A549 (cell line): Measurements from ENCODE around the gene BIRC7. TPM values are rescaled to one million over a fixed set of nuclear protein-coding genes. Genes with fewer than 3 reads are reported as not detected.
A peak's percentile ranks its signal among the peaks of the same experiment; 100 is the strongest.

ENCODE experiments used
- ATAC-seq, 2 experiments: fragments of 200-7000 bp in 1 of 2; fragments of >200 bp in 1 of 2; cut with Nextera tagmentation in 1 of 2; cut with Tn5 transposase in 1 of 2; 3 replicates each; pipeline versions ENCODE4 v1.8.0 to v1.9.1; 2018 to 2020; ENCODE audit warnings: mild to moderate bottlenecking in 1 of 2, moderate library complexity in 1 of 2
- CTCF ChIA-PET: fragments of 300-600 bp; sonication (Branson Sonifier 250); formaldehyde crosslinking; extraction: SDS; loops from one replicate; lab custom pipeline; 2021; ENCODE audit warnings: antibody characterized with exemption, inconsistent platforms; lab: Yijun Ruan, JAX
- POLR2A ChIA-PET: fragments of 350-600 bp; formaldehyde crosslinking; extraction: SDS; loops from one replicate; lab custom pipeline; 2021; ENCODE audit warnings: antibody characterized with exemption, inconsistent platforms; lab: Yijun Ruan, JAX
- DNase-seq, 2 experiments: peaks; one replicate each; pipeline versions ENCODE4 v3.0.0 to v3.0.0-alpha.2; 2011 to 2016; ENCODE audit warnings: low read depth in 1 of 2, low spot score in 1 of 2
- FAIRE-seq: peaks from 2 replicates; lab custom pipeline; 2011; peaks lifted over from hg19 to GRCh38; lab: Jason Lieb, UNC
- H3K27ac ChIP-seq, 2 experiments: fragments of >200 bp; sonication (Bioruptor Twin); formaldehyde crosslinking; 3 replicates each; pipeline ENCODE4 v1.5.1; 2016 to 2017
- H3K4me1 ChIP-seq: fragments of >200 bp; sonication (Bioruptor Twin); formaldehyde crosslinking; 3 replicates; pipeline ENCODE4 v1.6.1; 2016
- H3K4me2 ChIP-seq: fragments of >200 bp; sonication (Bioruptor Twin); formaldehyde crosslinking; 3 replicates; pipeline ENCODE4 v1.6.1; 2016
- H3K4me3 ChIP-seq: fragments of >200 bp; sonication (Bioruptor Twin); formaldehyde crosslinking; 3 replicates; pipeline ENCODE4 v1.5.1; 2016
- H3K9me3 ChIP-seq: fragments of >200 bp; sonication (Bioruptor Twin); formaldehyde crosslinking; 3 replicates; pipeline ENCODE4 v1.6.1; 2016
- CHD2 ChIP-seq: fragments of 150-350 bp; IDR thresholded peaks from 2 replicates; pipeline ENCODE4 v1.6.1; 2014; ENCODE audit warnings: low read length; ENCODE audit not compliant: partially characterized antibody
- ESRRA ChIP-seq: fragments of 150-350 bp; IDR thresholded peaks from 2 replicates; pipeline ENCODE4 v1.6.1; 2014; ENCODE audit warnings: mild to moderate bottlenecking, low read length, borderline replicate concordance
- FOSL2 ChIP-seq, 2 experiments: fragments of 450-650 bp in 1 of 2; fragments of >200 bp in 1 of 2; sonication (Bioruptor Twin) in 1 of 2; formaldehyde crosslinking; IDR thresholded peaks; 2 replicates each; pipeline versions ENCODE4 v1.5.0 to v1.6.1; 2016 to 2020; ENCODE audit warnings: mild to moderate bottlenecking in 1 of 2, moderate library complexity in 1 of 2
- FOXS1 ChIP-seq: fragments of 250-450 bp; sonication (Bioruptor Pico); IDR thresholded peaks from 2 replicates; pipeline ENCODE4 v1.5.0; 2020; ENCODE audit warnings: mild to moderate bottlenecking, moderate library complexity
- GATA3 ChIP-seq: IDR thresholded peaks from 2 replicates; pipeline ENCODE4 v1.6.1; 2012; ENCODE audit warnings: borderline replicate concordance
- HEYL ChIP-seq: fragments of 250-450 bp; sonication (Bioruptor Pico); IDR thresholded peaks from 2 replicates; pipeline ENCODE4 v1.8.0; 2021; ENCODE audit warnings: mild to moderate bottlenecking, moderate library complexity
- HOXB5 ChIP-seq: fragments of 250-450 bp; sonication (Bioruptor Pico); IDR thresholded peaks from 2 replicates; pipeline ENCODE4 v1.5.0; 2020; ENCODE audit warnings: mild to moderate bottlenecking, moderate library complexity
- NPAS2 ChIP-seq: fragments of 250-450 bp; sonication (Bioruptor Pico); IDR thresholded peaks from 2 replicates; pipeline ENCODE4 v1.8.0; 2022; ENCODE audit warnings: mild to moderate bottlenecking, moderate library complexity, borderline replicate concordance
- PHF8 ChIP-seq: fragments of 200-600 bp; sonication (generic); IDR thresholded peaks from 2 replicates; pipeline ENCODE4 v1.6.1; 2016; ENCODE audit warnings: low read depth, mild to moderate bottlenecking, antibody characterized with exemption, moderate library complexity, borderline replicate concordance
- SREBF2 ChIP-seq: fragments of 450-650 bp; IDR thresholded peaks from 2 replicates; pipeline ENCODE4 v1.6.1; 2014; ENCODE audit warnings: mild to moderate bottlenecking, moderate library complexity
- ZNF302 ChIP-seq: fragments of 250-450 bp; sonication (Bioruptor Pico); IDR thresholded peaks from 2 replicates; pipeline ENCODE4 v1.9.0; 2021; ENCODE audit warnings: inconsistent platforms, mild to moderate bottlenecking, moderate library complexity
- WGBS: methylation state at CpG from one replicate; pipeline ENCODE4 v1.1.6; 2017; ENCODE audit errors: missing lambda C conversion rate; 5-methylcytosine and 5-hydroxymethylcytosine counted together
- polyA plus RNA-seq, 4 experiments: library from polyadenylated mRNA; depleted of rRNA in 3 of 4; stranded (reverse); fragments of >200 nt; fragmentation: RNase III in 1 of 4; extraction: RNeasy Plus Mini Kit Qiagen cat#74134 plus additional on column Dnase treatment in 1 of 4; gene quantifications; 2 replicates in 3 of 4; 3 replicates in 1 of 4; pipeline ENCODE4 v1.2.3, GENCODE V29; 2011 to 2017
- TF ChIP-seq, protein P1 (sequence below): fragments of 200-600 bp; sonication (generic); IDR thresholded peaks from 2 replicates; pipeline ENCODE4 v1.6.1; 2016; ENCODE audit warnings: antibody characterized with exemption, mild to moderate bottlenecking, moderate library complexity
- TF ChIP-seq, protein P2 (sequence below): fragments of 250-450 bp; sonication (Bioruptor Pico); IDR thresholded peaks from 2 replicates; pipeline ENCODE4 v1.5.0; 2021; ENCODE audit warnings: mild to moderate bottlenecking, moderate library complexity, borderline replicate concordance
- TF ChIP-seq, protein P3 (sequence below): fragments of 150-350 bp; IDR thresholded peaks from 2 replicates; pipeline ENCODE4 v1.6.1; 2014; ENCODE audit warnings: low read depth, mild to moderate bottlenecking, low read length
- TF ChIP-seq, protein P4 (sequence below): IDR thresholded peaks from 2 replicates; pipeline ENCODE4 v1.6.1; 2012

The BIRC7 gene
- polyA plus RNA-seq, 2 of the 4 experiments (the other 2 are of a cell fraction) = 0.63 to 4.9 TPM

DNA sequence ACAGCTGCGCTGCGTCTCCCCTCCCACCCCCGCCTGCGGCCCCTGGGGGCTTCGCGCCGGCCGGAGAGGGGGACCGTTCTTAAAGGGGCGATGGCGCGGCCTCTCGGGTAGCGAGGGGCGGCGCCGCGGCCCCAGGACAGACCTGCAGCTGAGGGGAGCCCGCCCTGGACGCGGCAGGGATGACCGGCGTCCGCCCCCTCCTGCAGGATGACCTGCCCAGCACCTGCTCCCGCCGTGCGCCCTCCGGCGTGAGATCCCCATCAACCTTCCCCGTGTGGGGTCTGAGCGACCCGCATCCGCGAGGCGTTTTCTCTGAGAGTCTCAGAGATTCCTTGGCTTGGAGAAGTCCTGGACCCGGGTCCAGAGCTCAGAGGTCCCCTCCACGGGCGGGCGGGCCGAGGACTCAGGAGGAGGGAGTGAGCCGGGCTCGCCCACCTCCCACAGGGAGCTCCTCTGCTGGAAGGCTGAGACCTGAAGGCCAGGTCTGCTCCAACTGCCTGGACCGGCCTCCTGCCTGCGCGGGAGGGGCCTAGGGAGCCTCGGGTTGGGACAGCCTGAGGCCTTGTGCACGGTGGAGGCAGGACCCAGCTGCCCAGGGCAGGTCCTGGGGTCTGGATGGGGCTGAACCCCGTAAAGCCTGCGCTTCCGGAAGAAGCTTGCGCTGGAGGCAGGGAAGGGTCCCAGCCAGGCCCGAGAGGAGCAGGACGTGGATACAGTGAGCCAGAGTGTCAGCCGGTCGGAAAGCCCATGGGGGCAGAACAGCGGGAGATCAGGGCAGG, 19.1 kb downstream of the BIRC7 start:
- no peak for TF ChIP-seq NPAS2 (CRISPR knock-in tag)
- TF ChIP-seq, all 56 proteins: peak for 0
- peaks cover 42% of the 10 kb centered on the region for H3K4me1 ChIP-seq
- ATAC-seq (peak in 1 of 2 experiments; percentile 11; a peak in 1 of 6 replicates), DNase-seq (no peak), FAIRE-seq (no peak)
- 91% methylated on average over 24 of the region's 56 CpGs for WGBS
- H3K27ac ChIP-seq = peak overlapping the region; percentile 67 to 94; a peak in 5 of 6 replicates
- H3K4me3 ChIP-seq = peak overlapping the region; percentile 50
- ChIA-PET CTCF (interaction anchor here (0.8 to 6.9 kb wide), 8 partner anchors 17 to 103 kb away, joined by 3 to 154 read pairs (median 4); partner anchors contain the start of genes ARFGAP1 and BIRC7), POLR2A (no interaction called here)
- peak overlapping the region; percentile 90 for H3K4me2 ChIP-seq
- H3K9me3 ChIP-seq = no peaks in the 10 kb centered on the region

DNA sequence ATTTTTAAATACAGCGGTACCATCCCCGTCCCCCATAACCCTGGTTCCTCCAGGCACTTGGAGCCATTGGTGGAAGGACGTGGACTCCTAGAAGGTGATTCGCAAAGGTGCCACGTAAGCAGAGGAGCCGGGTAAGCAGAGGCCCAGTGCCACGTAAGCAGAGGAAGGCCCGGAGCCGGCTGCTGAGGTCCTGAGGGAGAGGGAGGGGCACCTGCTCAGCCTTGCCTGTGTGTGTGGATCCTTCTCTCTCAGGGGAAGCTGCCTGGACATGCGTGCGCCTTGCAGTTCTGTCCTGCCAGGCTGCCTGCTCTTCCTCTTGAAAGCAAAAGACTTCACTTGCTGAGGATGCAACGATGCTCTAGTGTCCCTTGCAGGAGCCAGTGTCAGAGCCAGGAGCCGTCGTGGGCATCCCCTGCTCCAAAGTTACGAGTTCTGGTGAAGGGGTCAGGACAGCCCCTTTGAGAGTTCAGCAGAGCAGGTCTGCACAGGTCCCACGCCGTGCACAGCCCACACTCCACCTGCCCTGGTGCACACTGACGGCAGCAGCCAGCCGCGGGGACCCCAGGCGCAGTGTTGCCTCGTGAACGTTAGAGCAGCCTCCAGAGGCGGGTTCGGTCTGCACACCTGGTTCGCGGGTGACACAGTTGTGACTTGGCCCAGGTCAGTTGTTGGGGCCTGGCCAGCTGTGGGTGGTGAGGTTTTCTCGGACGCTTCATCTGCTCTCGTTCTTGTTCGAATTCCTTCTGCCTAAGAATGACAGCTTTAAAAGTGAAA, 20.4 kb downstream of the BIRC7 start:
- ChIA-PET CTCF (interaction anchor here (1.1 to 6.9 kb wide), 6 partner anchors 17 to 72 kb away, joined by 3 to 154 read pairs (median 6); partner anchors contain the start of genes ARFGAP1 and BIRC7), POLR2A (no interaction called here)
- peaks cover 33% of the 10 kb centered on the region for H3K4me1 ChIP-seq
- peak in 1 of 2 experiments; percentile 9; a peak in 1 of 6 replicates for ATAC-seq
- no peaks in the 10 kb centered on the region for H3K9me3 ChIP-seq
- 78% methylated on average over 30 of the region's 31 CpGs for WGBS
- DNase-seq = no peak
- TF ChIP-seq HOXB5 (CRISPR knock-in tag) = no peak
- TF ChIP-seq, protein P1, sequence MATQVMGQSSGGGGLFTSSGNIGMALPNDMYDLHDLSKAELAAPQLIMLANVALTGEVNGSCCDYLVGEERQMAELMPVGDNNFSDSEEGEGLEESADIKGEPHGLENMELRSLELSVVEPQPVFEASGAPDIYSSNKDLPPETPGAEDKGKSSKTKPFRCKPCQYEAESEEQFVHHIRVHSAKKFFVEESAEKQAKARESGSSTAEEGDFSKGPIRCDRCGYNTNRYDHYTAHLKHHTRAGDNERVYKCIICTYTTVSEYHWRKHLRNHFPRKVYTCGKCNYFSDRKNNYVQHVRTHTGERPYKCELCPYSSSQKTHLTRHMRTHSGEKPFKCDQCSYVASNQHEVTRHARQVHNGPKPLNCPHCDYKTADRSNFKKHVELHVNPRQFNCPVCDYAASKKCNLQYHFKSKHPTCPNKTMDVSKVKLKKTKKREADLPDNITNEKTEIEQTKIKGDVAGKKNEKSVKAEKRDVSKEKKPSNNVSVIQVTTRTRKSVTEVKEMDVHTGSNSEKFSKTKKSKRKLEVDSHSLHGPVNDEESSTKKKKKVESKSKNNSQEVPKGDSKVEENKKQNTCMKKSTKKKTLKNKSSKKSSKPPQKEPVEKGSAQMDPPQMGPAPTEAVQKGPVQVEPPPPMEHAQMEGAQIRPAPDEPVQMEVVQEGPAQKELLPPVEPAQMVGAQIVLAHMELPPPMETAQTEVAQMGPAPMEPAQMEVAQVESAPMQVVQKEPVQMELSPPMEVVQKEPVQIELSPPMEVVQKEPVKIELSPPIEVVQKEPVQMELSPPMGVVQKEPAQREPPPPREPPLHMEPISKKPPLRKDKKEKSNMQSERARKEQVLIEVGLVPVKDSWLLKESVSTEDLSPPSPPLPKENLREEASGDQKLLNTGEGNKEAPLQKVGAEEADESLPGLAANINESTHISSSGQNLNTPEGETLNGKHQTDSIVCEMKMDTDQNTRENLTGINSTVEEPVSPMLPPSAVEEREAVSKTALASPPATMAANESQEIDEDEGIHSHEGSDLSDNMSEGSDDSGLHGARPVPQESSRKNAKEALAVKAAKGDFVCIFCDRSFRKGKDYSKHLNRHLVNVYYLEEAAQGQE = no peak
- TF ChIP-seq GATA3 = no peak
- TF ChIP-seq PHF8 = no peak
- no peak for TF ChIP-seq HEYL (CRISPR knock-in tag)
- TF ChIP-seq SREBF2 = no peak
- H3K4me3 ChIP-seq = no peak overlapping the region
- H3K27ac ChIP-seq = peak overlapping the region in 1 of 2 experiments; percentile 94; a peak in 3 of 6 replicates
- FAIRE-seq = no peak
- H3K4me2 ChIP-seq = peak overlapping the region; percentile 90; the same call in 2 of the 3 replicates

DNA sequence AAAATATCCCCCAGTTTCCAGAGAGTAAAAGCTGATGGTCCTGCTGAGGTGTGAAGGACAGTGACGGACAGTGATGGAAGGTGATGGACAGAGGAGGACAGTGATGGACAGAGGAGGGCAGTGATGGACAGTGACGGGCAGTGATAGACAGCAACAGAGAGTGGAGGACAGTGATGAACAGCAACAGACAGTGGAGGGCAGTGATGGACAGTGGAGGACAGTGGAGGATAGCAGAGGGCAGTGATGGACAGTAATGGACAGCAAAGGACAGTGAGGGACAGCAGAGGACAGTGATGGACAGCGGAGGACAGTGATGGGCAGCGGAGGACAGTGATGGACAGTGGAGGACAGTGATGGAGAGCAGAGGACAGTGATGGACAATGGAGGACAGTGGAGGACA, 21.2 kb downstream of the BIRC7 start:
- 89% methylated on average over 4 of the region's 4 CpGs for WGBS
- peaks cover 35% of the 10 kb centered on the region for H3K4me1 ChIP-seq
- H3K9me3 ChIP-seq = no peaks in the 10 kb centered on the region
- ChIA-PET CTCF (interaction anchor here (1.9 to 6.9 kb wide), 2 partner anchors 24 to 33 kb away, joined by 6 to 154 read pairs; no protein-coding TSS in a partner anchor), POLR2A (no interaction called here)
- H3K27ac ChIP-seq = no peak overlapping the region
- DNase-seq (no peak), ATAC-seq (no peak), FAIRE-seq (no peak)
- no peak overlapping the region for H3K4me3 ChIP-seq
- TF ChIP-seq HEYL (CRISPR knock-in tag) (no peak), FOSL2 (IDR thresholded peaks at IDR 0.05) (no peak), FOSL2 (CRISPR knock-in tag; IDR thresholded peaks at IDR 0.05) (no peak), ESRRA (no peak), CHD2 (no peak), FOXS1 (CRISPR knock-in tag) (no peak), ZNF302 (CRISPR knock-in tag) (no peak)
- TF ChIP-seq, protein P2, sequence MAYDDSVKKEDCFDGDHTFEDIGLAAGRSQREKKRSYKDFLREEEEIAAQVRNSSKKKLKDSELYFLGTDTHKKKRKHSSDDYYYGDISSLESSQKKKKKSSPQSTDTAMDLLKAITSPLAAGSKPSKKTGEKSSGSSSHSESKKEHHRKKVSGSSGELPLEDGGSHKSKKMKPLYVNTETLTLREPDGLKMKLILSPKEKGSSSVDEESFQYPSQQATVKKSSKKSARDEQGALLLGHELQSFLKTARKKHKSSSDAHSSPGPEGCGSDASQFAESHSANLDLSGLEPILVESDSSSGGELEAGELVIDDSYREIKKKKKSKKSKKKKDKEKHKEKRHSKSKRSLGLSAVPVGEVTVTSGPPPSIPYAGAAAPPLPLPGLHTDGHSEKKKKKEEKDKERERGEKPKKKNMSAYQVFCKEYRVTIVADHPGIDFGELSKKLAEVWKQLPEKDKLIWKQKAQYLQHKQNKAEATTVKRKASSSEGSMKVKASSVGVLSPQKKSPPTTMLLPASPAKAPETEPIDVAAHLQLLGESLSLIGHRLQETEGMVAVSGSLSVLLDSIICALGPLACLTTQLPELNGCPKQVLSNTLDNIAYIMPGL (CRISPR knock-in tag) = no peak
- TF ChIP-seq, protein P3, sequence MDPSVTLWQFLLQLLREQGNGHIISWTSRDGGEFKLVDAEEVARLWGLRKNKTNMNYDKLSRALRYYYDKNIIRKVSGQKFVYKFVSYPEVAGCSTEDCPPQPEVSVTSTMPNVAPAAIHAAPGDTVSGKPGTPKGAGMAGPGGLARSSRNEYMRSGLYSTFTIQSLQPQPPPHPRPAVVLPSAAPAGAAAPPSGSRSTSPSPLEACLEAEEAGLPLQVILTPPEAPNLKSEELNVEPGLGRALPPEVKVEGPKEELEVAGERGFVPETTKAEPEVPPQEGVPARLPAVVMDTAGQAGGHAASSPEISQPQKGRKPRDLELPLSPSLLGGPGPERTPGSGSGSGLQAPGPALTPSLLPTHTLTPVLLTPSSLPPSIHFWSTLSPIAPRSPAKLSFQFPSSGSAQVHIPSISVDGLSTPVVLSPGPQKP = no peak
- TF ChIP-seq, protein P4, sequence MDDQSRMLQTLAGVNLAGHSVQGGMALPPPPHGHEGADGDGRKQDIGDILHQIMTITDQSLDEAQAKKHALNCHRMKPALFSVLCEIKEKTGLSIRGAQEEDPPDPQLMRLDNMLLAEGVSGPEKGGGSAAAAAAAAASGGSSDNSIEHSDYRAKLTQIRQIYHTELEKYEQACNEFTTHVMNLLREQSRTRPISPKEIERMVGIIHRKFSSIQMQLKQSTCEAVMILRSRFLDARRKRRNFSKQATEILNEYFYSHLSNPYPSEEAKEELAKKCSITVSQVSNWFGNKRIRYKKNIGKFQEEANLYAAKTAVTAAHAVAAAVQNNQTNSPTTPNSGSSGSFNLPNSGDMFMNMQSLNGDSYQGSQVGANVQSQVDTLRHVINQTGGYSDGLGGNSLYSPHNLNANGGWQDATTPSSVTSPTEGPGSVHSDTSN = no peak
- H3K4me2 ChIP-seq = no peak overlapping the region
